ENCODE data around the gene TMEM233.
"Not testable (repeated sequence)": the region's sequence is repeated elsewhere in the genome, so short reads cannot be mapped to it uniquely, and the experiment has no call there.

TMEM233 gene

GRCh38 chr12:119609358-119609757, 15.8 kb downstream of the TMEM233 start:
- no peak for DNase-seq (ENCODE audit: low read depth)

- no peak for DNase-seq (ENCODE audit: low read depth)
These were observed 19.9 kb downstream of the TMEM233 start for GRCh38 chr12:119613319-119613936.

GRCh38 chr12:119614705-119615104, 21.1 kb downstream of the TMEM233 start:
- no peak for DNase-seq (ENCODE audit: low read depth)

- DNase-seq (ENCODE audit: low read depth): no peak
These were observed 22.2 kb downstream of the TMEM233 start for GRCh38 chr12:119615518-119616475.

- DNase-seq (ENCODE audit: low read depth): not testable (repeated sequence)
These were observed 24.8 kb downstream of the TMEM233 start for GRCh38 chr12:119618328-119618896.

GRCh38 chr12:119620490-119620889, 26.9 kb downstream of the TMEM233 start:
- DNase-seq (ENCODE audit: low read depth): no peak

- DNase-seq (ENCODE audit: low read depth): no peak
These were observed 28.3 kb downstream of the TMEM233 start for GRCh38 chr12:119621878-119622277.

GRCh38 chr12:119624966-119625365, 31.4 kb downstream of the TMEM233 start:
- no peak for DNase-seq (ENCODE audit: low read depth)

- DNase-seq (ENCODE audit: low read depth): no peak
These were observed 33.6 kb downstream of the TMEM233 start for GRCh38 chr12:119627019-119627643.

GRCh38 chr12:119627686-119628085, 34.1 kb downstream of the TMEM233 start:
- no peak for DNase-seq (ENCODE audit: low read depth)

GRCh38 chr12:119630223-119630780, 36.7 kb downstream of the TMEM233 start:
- no peak for DNase-seq (ENCODE audit: low read depth)

GRCh38 chr12:119630962-119631550, 37.5 kb downstream of the TMEM233 start:
- no peak for DNase-seq (ENCODE audit: low read depth)

GRCh38 chr12:119631930-119632678, 38.5 kb downstream of the TMEM233 start:
- DNase-seq (ENCODE audit: low read depth): no peak

GRCh38 chr12:119634743-119635142, 41.2 kb downstream of the TMEM233 start:
- DNase-seq (ENCODE audit: low read depth): no peak

GRCh38 chr12:119642986-119643385, 49.4 kb downstream of the TMEM233 start:
- no peak for DNase-seq (ENCODE audit: low read depth)

GRCh38 chr12:119644930-119645329, 51.4 kb downstream of the TMEM233 start:
- no peak for DNase-seq (ENCODE audit: low read depth)

GRCh38 chr12:119645535-119646059, 52.0 kb downstream of the TMEM233 start:
- no peak for DNase-seq (ENCODE audit: low read depth)

GRCh38 chr12:119649202-119649808, 55.7 kb downstream of the TMEM233 start:
- DNase-seq (ENCODE audit: low read depth): no peak

GRCh38 chr12:119652665-119653064, 59.1 kb downstream of the TMEM233 start:
- no peak for DNase-seq (ENCODE audit: low read depth)

GRCh38 chr12:119657001-119657400, 63.4 kb downstream of the TMEM233 start:
- not testable (repeated sequence) for DNase-seq (ENCODE audit: low read depth)
